ENCODE data around the gene ADGRB2. TPM values are rescaled to one million over a fixed set of nuclear protein-coding genes. Genes with fewer than 3 reads are reported as not detected.

Gene ADGRB2
- polyA plus RNA-seq, 3 donors, result not detected

DNA sequence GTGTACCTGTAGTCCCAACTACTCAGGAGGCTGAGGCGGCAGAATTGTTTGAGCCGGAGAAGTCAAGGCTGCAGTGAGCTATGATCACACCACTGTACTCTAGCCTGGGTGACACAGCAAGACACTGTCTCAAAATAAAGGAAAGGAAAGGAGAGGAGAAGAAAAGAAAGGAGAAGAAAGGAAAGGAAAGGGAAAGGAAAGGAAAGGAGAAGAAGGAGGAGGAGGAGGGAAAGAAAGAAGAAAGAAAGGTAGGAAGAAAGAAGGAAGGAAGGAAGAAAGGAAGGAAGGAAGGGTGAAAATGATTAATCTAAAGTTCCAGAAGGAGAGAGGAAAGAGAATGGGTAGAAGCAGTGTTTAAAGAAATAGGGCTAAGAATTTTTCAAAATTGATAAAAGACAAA is 39.5 kb upstream of the ADGRB2 start:
- Histone ChIP-seq H3K9me3 (replicated peaks in 1 of 2; ENCODE audit: control insufficient read depth in 1 of 2, insufficient read depth in 1 of 2, low read length in 2 of 2) (no peaks in the 10 kb centered on the region), H3K27me3 (ENCODE audit: control insufficient read depth in 2 of 2, insufficient read depth in 2 of 2, low read length in 2 of 2) (no peaks in the 10 kb centered on the region), H2AFZ (ENCODE audit: insufficient read depth, low read depth, low read length, poor library complexity, severe bottlenecking) (no peak overlapping the region), H4K20me1 (ENCODE audit: insufficient read depth, low read length) (no peaks in the 10 kb centered on the region), H3K27ac (ENCODE audit: low read depth in 1 of 2, low read length in 2 of 2) (no peak overlapping the region), H3K79me2 (ENCODE audit: insufficient read depth, low read length) (no peaks in the 10 kb centered on the region), H3K36me3 (replicated peaks in 1 of 2; ENCODE audit: control insufficient read depth in 1 of 2, insufficient read depth in 2 of 2, low read length in 2 of 2) (no peaks in the 10 kb centered on the region), H3K4me3 (replicated peaks in 1 of 3; ENCODE audit: low read depth in 2 of 3, low read length in 3 of 3) (no peak overlapping the region), H3K9ac (ENCODE audit: insufficient read depth, low read length, poor library complexity, severe bottlenecking) (no peak overlapping the region), H3K4me2 (replicated peaks; ENCODE audit: extremely low read depth, low read length, poor library complexity, severe bottlenecking) (no peak overlapping the region), H3K4me1 (ENCODE audit: control insufficient read depth in 1 of 2, insufficient read depth in 2 of 2, low read length in 2 of 2) (peaks cover 6 to 8% of the 10 kb centered on the region in 2 donors)
- TF ChIP-seq, protein P1, sequence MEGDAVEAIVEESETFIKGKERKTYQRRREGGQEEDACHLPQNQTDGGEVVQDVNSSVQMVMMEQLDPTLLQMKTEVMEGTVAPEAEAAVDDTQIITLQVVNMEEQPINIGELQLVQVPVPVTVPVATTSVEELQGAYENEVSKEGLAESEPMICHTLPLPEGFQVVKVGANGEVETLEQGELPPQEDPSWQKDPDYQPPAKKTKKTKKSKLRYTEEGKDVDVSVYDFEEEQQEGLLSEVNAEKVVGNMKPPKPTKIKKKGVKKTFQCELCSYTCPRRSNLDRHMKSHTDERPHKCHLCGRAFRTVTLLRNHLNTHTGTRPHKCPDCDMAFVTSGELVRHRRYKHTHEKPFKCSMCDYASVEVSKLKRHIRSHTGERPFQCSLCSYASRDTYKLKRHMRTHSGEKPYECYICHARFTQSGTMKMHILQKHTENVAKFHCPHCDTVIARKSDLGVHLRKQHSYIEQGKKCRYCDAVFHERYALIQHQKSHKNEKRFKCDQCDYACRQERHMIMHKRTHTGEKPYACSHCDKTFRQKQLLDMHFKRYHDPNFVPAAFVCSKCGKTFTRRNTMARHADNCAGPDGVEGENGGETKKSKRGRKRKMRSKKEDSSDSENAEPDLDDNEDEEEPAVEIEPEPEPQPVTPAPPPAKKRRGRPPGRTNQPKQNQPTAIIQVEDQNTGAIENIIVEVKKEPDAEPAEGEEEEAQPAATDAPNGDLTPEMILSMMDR (IDR thresholded peaks at IDR 0.05), result no peak
- Mint-ChIP-seq H3K27me3 (ENCODE audit: low read depth in 3 of 3) (peaks cover 12 to 29% (median 19%) of the 10 kb centered on the region in 3 donors), H3K27ac (no peak overlapping the region), H3K4me3 (peak overlapping the region in 1 of 2 donors; percentile 43), H3K4me1 (peaks cover 13% of the 10 kb centered on the region), H3K9me3 (peaks cover 0 to 2% (median 0%) of the 10 kb centered on the region in 7 donors), H3K36me3 (no peaks in the 10 kb centered on the region)
- no CpG with 5 or more reads among the region's 2 CpGs for WGBS (ENCODE audit: insufficient coverage)
- no peak for DNase-seq
- intact Hi-C loops (cut with micrococcal nuclease), result no loop called here

DNA sequence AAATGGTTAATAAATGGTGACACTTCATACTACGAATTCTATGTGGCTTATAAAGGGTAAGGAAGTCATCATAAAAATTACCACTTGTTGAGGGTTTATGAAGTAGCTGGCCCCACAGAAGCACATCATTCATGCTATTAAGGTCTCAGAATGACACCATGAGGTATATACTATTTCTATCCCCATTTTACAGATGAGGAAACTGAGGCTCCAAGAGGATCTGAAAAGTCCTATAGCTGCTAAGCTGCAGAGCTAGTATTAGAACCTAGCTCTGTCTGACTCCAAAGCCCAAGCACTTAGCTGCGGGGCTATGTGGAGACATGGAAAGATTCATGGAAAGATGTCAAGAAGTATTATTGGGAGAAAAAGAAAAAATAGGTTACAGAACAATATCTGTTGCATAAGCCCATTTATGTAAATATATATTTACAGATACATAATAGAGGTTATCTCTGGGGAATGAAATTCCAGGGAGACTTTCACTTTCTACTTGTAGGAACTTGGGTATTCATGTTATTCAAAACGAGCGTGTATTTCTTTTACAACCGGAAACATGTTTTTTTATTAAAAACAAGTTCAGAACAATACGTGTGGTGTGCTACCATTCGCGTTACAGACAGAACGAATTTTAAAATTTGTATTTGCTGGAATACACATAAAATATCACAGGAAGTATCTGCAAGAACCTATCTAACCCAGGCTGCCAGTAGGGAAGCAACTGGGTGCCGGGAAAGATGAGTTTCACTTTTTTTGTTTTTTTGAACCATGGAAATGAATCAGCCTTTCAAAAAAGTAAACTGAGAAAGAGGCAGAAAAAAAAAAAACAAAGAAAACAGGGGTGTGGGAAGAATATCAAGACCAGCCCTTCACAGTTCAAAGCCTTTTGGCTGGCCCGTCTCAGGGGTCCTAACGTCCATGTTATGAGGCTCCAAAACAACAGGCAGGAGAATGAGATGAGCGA is 38.3 kb upstream of the ADGRB2 start:
- H3K4me2 ChIP-seq (replicated peaks; ENCODE audit: extremely low read depth, low read length, poor library complexity, severe bottlenecking), result peak overlapping the region; percentile 48
- Mint-ChIP-seq H3K4me3 (peak overlapping the region in 1 of 2 donors; percentile 78), H3K27me3 (ENCODE audit: low read depth in 3 of 3) (peaks cover 12 to 28% (median 21%) of the 10 kb centered on the region in 3 donors), H3K27ac (peak overlapping the region in 2 of 7 donors; percentile 33 to 68), H3K36me3 (no peaks in the 10 kb centered on the region), H3K4me1 (peaks cover 13% of the 10 kb centered on the region), H3K9me3 (peaks cover 0 to 2% (median 0%) of the 10 kb centered on the region in 7 donors)
- 100% methylated on average over 1 of the region's 13 CpGs for WGBS (ENCODE audit: insufficient coverage)
- no peaks in the 10 kb centered on the region for H3K27me3 ChIP-seq (ENCODE audit: control insufficient read depth in 2 of 2, insufficient read depth in 2 of 2, low read length in 2 of 2)
- no peaks in the 10 kb centered on the region for H4K20me1 ChIP-seq (ENCODE audit: insufficient read depth, low read length)
- H3K27ac ChIP-seq (ENCODE audit: low read depth in 1 of 2, low read length in 2 of 2), result no peak overlapping the region
- H3K4me3 ChIP-seq (replicated peaks in 1 of 3; ENCODE audit: low read depth in 2 of 3, low read length in 3 of 3), result peak overlapping the region in 1 of 3 experiments; percentile 57
- no peak overlapping the region for H3K9ac ChIP-seq (ENCODE audit: insufficient read depth, low read length, poor library complexity, severe bottlenecking)
- H3K4me1 ChIP-seq (ENCODE audit: control insufficient read depth in 1 of 2, insufficient read depth in 2 of 2, low read length in 2 of 2), result peaks cover 6 to 8% of the 10 kb centered on the region in 2 donors
- H2AFZ ChIP-seq (ENCODE audit: insufficient read depth, low read depth, low read length, poor library complexity, severe bottlenecking), result peak overlapping the region; percentile 29
- intact Hi-C loops (cut with micrococcal nuclease), result no loop called here
- H3K79me2 ChIP-seq (ENCODE audit: insufficient read depth, low read length), result no peaks in the 10 kb centered on the region
- no peaks in the 10 kb centered on the region for H3K9me3 ChIP-seq (replicated peaks in 1 of 2; ENCODE audit: control insufficient read depth in 1 of 2, insufficient read depth in 1 of 2, low read length in 2 of 2)
- DNase-seq, result no peak
- TF ChIP-seq, protein P1 (IDR thresholded peaks at IDR 0.05), result no peak
- H3K36me3 ChIP-seq (replicated peaks in 1 of 2; ENCODE audit: control insufficient read depth in 1 of 2, insufficient read depth in 2 of 2, low read length in 2 of 2), result no peaks in the 10 kb centered on the region

All from CD14-positive monocyte (primary cell).